ENCODE measurements around the gene A2ML1.
"Not testable (repeated sequence)": the region's sequence is repeated elsewhere in the genome, so short reads cannot be mapped to it uniquely, and the experiment has no call there.

A2ML1 gene

GRCh38 chr12:8907513-8907912, 85.1 kb downstream of the A2ML1 start:
- no peak for DNase-seq (ENCODE audit: low read depth)

- no peak for DNase-seq (ENCODE audit: low read depth)
Measured at GRCh38 chr12:8909752-8910151, 87.3 kb downstream of the A2ML1 start.

- no peak for DNase-seq (ENCODE audit: low read depth)
Measured at GRCh38 chr12:8911606-8912268, 89.3 kb downstream of the A2ML1 start.

- no peak for DNase-seq (ENCODE audit: low read depth)
Measured at GRCh38 chr12:8912914-8913313, 90.5 kb downstream of the A2ML1 start.

- no peak for DNase-seq (ENCODE audit: low read depth)
Measured at GRCh38 chr12:8913702-8914032, 91.2 kb downstream of the A2ML1 start.

- DNase-seq (ENCODE audit: low read depth) = peak; percentile 49
Measured at GRCh38 chr12:8914033-8914715, 91.8 kb downstream of the A2ML1 start, which contains the start of gene PHC1. Gene PHC1, plus strand, starts transcription at chr12:8914509. Its CDS starts 3,169 bp downstream, at chr12:8917678.

GRCh38 chr12:8914716-8915526, 92.5 kb downstream of the A2ML1 start:
- DNase-seq (ENCODE audit: low read depth) = peak; percentile 26

- no peak for DNase-seq (ENCODE audit: low read depth)
Measured at GRCh38 chr12:8916154-8916553, 93.7 kb downstream of the A2ML1 start.

GRCh38 chr12:8917031-8917430, 94.6 kb downstream of the A2ML1 start:
- no peak for DNase-seq (ENCODE audit: low read depth)

- DNase-seq (ENCODE audit: low read depth) = no peak
Measured at GRCh38 chr12:8917751-8918150, 95.3 kb downstream of the A2ML1 start.

- not testable (repeated sequence) for DNase-seq (ENCODE audit: low read depth)
Measured at GRCh38 chr12:8919643-8920042, 97.2 kb downstream of the A2ML1 start.

GRCh38 chr12:8922544-8922943, 100.1 kb downstream of the A2ML1 start:
- no peak for DNase-seq (ENCODE audit: low read depth)
